Natural killer cell (primary cell): Measurements from ENCODE around the gene FRS3. TPM values are rescaled to one million over a fixed set of nuclear protein-coding genes. Genes with fewer than 3 reads are reported as not detected.

Experiments used
- ATAC-seq, 3 donors: fragments of 150-1000 bp in 2 of 3; fragments of 200-7000 bp in 1 of 3; cut with Tn5 transposase; 1 replicate in 1 of 3; 2 replicates in 2 of 3; pipeline ENCODE4 v1.10.0; 2021; ENCODE audit warnings: mild to moderate bottlenecking in 2 of 3, moderate library complexity in 2 of 3
- DNase-seq, 2 donors: peaks; one replicate each; pipeline versions ENCODE4 v3.0.0 to v3.0.0-alpha.2; 2013 to 2021; ENCODE audit warnings: mixed read lengths in 1 of 2
- H3K27ac ChIP-seq: one replicate; pipeline ENCODE4 v1.5.1; 2013; ENCODE audit warnings: mild to moderate bottlenecking, low read length
- H3K27me3 ChIP-seq: one replicate; pipeline ENCODE4 v1.6.1; 2013; ENCODE audit warnings: low read length; ENCODE audit not compliant: control insufficient read depth, insufficient read depth
- H3K36me3 ChIP-seq: one replicate; pipeline ENCODE4 v1.6.1; 2013; ENCODE audit warnings: low read length; ENCODE audit not compliant: control insufficient read depth, insufficient read depth
- H3K4me1 ChIP-seq: one replicate; pipeline ENCODE4 v1.6.1; 2013; ENCODE audit warnings: low read length; ENCODE audit not compliant: control insufficient read depth, insufficient read depth
- H3K4me3 ChIP-seq: one replicate; pipeline ENCODE4 v1.5.1; 2013; ENCODE audit warnings: low read length
- H3K9me3 ChIP-seq: one replicate; pipeline ENCODE4 v1.6.1; 2013; ENCODE audit warnings: low read length; ENCODE audit not compliant: control insufficient read depth, insufficient read depth
- H3K27ac Mint-ChIP-seq, 2 donors: one replicate each; pipeline ENCODE4 v1.8.0; 2022; ENCODE audit warnings: mild to moderate bottlenecking in 2 of 2, mixed read lengths in 2 of 2, moderate library complexity in 1 of 2
- H3K27me3 Mint-ChIP-seq, 2 donors: one replicate each; pipeline ENCODE4 v1.8.0; 2022; ENCODE audit warnings: low read depth in 2 of 2, mixed read lengths in 2 of 2
- H3K36me3 Mint-ChIP-seq: one replicate; pipeline ENCODE4 v1.8.0; 2022; ENCODE audit warnings: mixed read lengths
- H3K4me1 Mint-ChIP-seq, 2 donors: one replicate each; pipeline ENCODE4 v1.8.0; 2022; ENCODE audit warnings: mixed read lengths in 2 of 2
- H3K4me3 Mint-ChIP-seq: one replicate; pipeline ENCODE4 v1.8.0; 2022; ENCODE audit warnings: mild to moderate bottlenecking, moderate library complexity, mixed read lengths
- H3K9me3 Mint-ChIP-seq, 2 donors: one replicate each; pipeline ENCODE4 v1.8.0; 2022; ENCODE audit warnings: mixed read lengths in 2 of 2
- WGBS: methylation state at CpG from one replicate; pipeline ENCODE4 v1.1.7; 2013; ENCODE audit warnings: missing lambda C conversion rate; ENCODE audit not compliant: insufficient coverage; 5-methylcytosine and 5-hydroxymethylcytosine counted together
- intact Hi-C: fragments of 100-400 bp; cut with micrococcal nuclease; formaldehyde crosslinking; loops from one replicate; pipeline ENCODE4 v1.14.2; 2022
- total RNA-seq, 4 donors: library from RNA; stranded (reverse); fragments of 120-200 nt in 1 of 4; gene quantifications; one replicate each; pipeline versions ENCODE4 v1.2.3 to v1.2.4, GENCODE V29; 2013 to 2022
- TF ChIP-seq, protein P1 (sequence below): fragments of 200-600 bp; IDR thresholded peaks from one replicate; pipeline ENCODE4 v1.8.0; 2022; ENCODE audit warnings: antibody characterized with exemption

FRS3 gene
- total RNA-seq, 3 donors from 2014 or later (not counting 1 experiment from before 2014, with no cell fraction given) = 4.5 to 5.7 (median 5.4) TPM

DNA sequence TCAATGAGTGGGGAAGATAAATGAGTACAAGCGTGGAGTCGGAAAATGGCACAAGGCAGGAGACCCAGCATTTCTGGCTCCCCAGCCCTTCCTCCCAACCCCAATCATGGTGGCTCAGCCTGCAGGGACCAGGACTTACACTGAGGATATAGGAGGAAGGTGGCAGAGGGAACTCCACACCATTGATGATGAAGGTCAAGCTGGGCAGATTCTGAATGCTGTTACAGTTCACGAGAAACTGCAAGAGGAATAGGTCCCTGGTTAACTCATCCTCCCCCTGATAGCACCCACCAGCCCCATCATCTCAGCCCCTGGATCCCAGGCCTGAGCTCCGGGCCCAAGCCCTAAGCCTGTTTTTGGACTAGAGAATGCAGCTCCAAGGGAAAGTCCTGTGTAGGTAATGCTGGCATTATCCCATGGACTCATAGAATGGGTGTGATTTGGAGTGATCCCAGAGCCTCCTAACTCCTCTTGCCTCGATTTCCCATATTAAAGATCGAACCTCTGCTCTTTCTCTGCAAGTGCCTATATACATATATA is 42.0 kb downstream of the FRS3 start:
- no peak overlapping the region for H3K4me3 ChIP-seq
- DNase-seq = no peak
- peaks cover 0 to 4% of the 10 kb centered on the region in 2 donors for H3K27me3 Mint-ChIP-seq
- H3K27ac ChIP-seq = no peak overlapping the region
- H3K36me3 ChIP-seq = no peaks in the 10 kb centered on the region
- H3K4me1 Mint-ChIP-seq = peaks cover 6 to 13% of the 10 kb centered on the region in 2 donors
- H3K4me1 ChIP-seq = peaks cover 19% of the 10 kb centered on the region
- no peak overlapping the region for H3K4me3 Mint-ChIP-seq
- H3K27me3 ChIP-seq = no peaks in the 10 kb centered on the region
- H3K27ac Mint-ChIP-seq = no peak overlapping the region
- intact Hi-C loops = no loop called here
- WGBS = 82% methylated on average over 1 of the region's 6 CpGs
- H3K36me3 Mint-ChIP-seq = no peaks in the 10 kb centered on the region
- no peaks in the 10 kb centered on the region for H3K9me3 ChIP-seq
- ATAC-seq = no peak
- TF ChIP-seq, protein P1, sequence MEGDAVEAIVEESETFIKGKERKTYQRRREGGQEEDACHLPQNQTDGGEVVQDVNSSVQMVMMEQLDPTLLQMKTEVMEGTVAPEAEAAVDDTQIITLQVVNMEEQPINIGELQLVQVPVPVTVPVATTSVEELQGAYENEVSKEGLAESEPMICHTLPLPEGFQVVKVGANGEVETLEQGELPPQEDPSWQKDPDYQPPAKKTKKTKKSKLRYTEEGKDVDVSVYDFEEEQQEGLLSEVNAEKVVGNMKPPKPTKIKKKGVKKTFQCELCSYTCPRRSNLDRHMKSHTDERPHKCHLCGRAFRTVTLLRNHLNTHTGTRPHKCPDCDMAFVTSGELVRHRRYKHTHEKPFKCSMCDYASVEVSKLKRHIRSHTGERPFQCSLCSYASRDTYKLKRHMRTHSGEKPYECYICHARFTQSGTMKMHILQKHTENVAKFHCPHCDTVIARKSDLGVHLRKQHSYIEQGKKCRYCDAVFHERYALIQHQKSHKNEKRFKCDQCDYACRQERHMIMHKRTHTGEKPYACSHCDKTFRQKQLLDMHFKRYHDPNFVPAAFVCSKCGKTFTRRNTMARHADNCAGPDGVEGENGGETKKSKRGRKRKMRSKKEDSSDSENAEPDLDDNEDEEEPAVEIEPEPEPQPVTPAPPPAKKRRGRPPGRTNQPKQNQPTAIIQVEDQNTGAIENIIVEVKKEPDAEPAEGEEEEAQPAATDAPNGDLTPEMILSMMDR = no peak
- no peaks in the 10 kb centered on the region for H3K9me3 Mint-ChIP-seq

DNA sequence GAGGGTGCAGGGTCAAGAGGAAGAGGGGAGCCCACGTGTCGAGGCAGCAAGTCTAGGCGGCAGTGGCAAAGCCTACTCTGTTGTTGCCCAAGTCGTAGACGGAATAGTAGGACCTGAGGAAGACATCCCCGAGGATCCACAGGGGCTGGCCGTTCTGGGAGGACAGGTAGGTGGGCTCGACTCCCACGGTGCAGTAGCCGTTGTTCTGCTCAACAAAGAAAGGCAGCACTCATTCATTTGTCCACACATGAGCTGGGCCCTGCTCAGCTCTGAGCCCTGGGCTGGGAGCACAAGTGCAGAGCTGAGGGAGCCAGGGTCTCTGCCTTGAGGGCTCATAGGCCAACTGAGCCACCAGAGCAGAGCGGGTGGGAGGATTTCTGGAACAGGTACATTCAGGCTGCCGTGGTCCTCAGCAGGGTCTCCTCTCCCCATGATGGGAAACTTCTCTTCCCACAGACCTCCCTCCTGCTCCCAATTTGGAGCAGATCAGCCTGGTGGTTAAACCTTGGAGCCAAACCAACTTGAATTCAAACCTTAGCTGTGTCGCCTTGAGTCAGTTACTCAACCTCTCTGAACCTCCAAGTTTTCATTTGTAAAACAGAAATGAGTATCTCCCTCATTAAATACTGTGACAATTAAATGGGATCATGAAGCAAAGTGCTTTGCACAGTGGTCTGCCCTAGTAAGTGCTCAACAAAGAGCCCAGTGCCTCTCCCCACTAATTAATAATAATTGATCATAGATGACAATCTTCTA is 42.7 kb downstream of the FRS3 start:
- Histone ChIP-seq H3K4me1 (peaks cover 25% of the 10 kb centered on the region), H3K4me3 (no peak overlapping the region), H3K27me3 (no peaks in the 10 kb centered on the region), H3K9me3 (no peaks in the 10 kb centered on the region), H3K27ac (no peak overlapping the region), H3K36me3 (no peaks in the 10 kb centered on the region)
- Mint-ChIP-seq H3K4me1 (peaks cover 11 to 19% of the 10 kb centered on the region in 2 donors), H3K36me3 (no peaks in the 10 kb centered on the region), H3K9me3 (no peaks in the 10 kb centered on the region), H3K27me3 (peaks cover 0 to 4% of the 10 kb centered on the region in 2 donors), H3K27ac (no peak overlapping the region), H3K4me3 (no peak overlapping the region)
- intact Hi-C loops = no loop called here
- no peak for ATAC-seq
- WGBS = 91% methylated on average over 13 of the region's 13 CpGs
- TF ChIP-seq, protein P1 = no peak
- no peak for DNase-seq

DNA sequence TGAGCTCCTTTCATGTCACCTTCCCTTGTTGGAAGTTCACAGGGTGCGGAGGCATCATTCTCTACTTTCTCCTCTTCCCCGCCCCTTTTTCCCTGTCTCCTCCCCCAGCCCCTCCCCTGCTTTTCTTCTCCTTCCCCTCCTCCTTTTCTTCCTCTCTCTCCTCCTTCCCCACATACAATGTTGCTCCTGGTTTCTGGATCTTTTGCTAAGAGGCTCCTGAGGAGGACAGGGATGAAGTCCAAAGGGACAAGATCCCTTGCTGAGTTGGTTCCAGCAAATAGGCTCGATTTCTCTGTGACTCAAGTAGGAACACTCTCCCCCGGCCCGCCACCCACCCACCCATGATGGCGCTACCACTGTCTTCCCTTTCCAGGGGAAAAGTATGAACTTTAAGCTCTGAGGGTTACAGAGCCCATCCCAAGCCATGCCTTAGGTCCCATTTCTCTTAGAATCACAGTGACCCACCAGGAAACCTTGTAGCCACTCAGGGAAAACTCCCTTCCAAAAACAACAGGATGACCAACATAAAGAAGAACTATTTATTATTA is 43.4 kb downstream of the FRS3 start:
- peak overlapping the region; percentile 81 for H3K4me3 Mint-ChIP-seq
- H3K27ac Mint-ChIP-seq = peak overlapping the region in 1 of 2 donors; percentile 75
- intact Hi-C loops = no loop called here
- H3K27me3 Mint-ChIP-seq = no peaks in the 10 kb centered on the region
- 91% methylated on average over 6 of the region's 6 CpGs for WGBS
- Histone ChIP-seq H3K36me3 (no peaks in the 10 kb centered on the region), H3K4me3 (no peak overlapping the region), H3K4me1 (peaks cover 32% of the 10 kb centered on the region), H3K27ac (no peak overlapping the region), H3K27me3 (no peaks in the 10 kb centered on the region), H3K9me3 (no peaks in the 10 kb centered on the region)
- ATAC-seq = no peak
- TF ChIP-seq, protein P1 = no peak
- H3K36me3 Mint-ChIP-seq = no peaks in the 10 kb centered on the region
- no peak for DNase-seq
- peaks cover 18 to 24% of the 10 kb centered on the region in 2 donors for H3K4me1 Mint-ChIP-seq
- H3K9me3 Mint-ChIP-seq = no peaks in the 10 kb centered on the region
